Esophagus muscularis mucosa (tissue), 4 donors: Measurements from ENCODE around the gene CLEC16A. TPM values are rescaled to one million over a fixed set of nuclear protein-coding genes. Genes with fewer than 3 reads are reported as not detected.

ENCODE experiments used
- DNase-seq: peaks from one replicate; pipeline ENCODE4 v3.0.0-alpha.2; 2017; ENCODE audit errors: extremely low spot score
- H3K27ac ChIP-seq, 4 donors: fragments of 200-600 bp; sonication (generic); replicated peaks in 1 of 4; 1 replicate in 3 of 4; 2 replicates in 1 of 4; pipeline ENCODE4 v1.5.1; 2016 to 2019; ENCODE audit warnings: mild to moderate bottlenecking in 1 of 4
- H3K27me3 ChIP-seq, 4 donors: fragments of 200-600 bp; sonication (generic); one replicate each; pipeline versions ENCODE4 v1.5.1 to v1.6.0; 2016 to 2019
- H3K36me3 ChIP-seq, 4 donors: fragments of 200-600 bp; sonication (generic); one replicate each; pipeline ENCODE4 v1.5.1; 2016 to 2019
- H3K4me1 ChIP-seq, 4 donors: fragments of 200-600 bp; sonication (generic); one replicate each; pipeline ENCODE4 v1.5.1; 2016 to 2019
- H3K4me3 ChIP-seq, 4 donors: fragments of 200-600 bp; sonication (generic); 1 replicate in 2 of 4; 2 replicates in 2 of 4; pipeline ENCODE4 v1.5.1; 2016 to 2019; ENCODE audit warnings: mild to moderate bottlenecking in 4 of 4, moderate library complexity in 1 of 4
- H3K9me3 ChIP-seq, 4 donors: fragments of 200-600 bp; sonication (generic); 1 replicate in 3 of 4; 2 replicates in 1 of 4; pipeline ENCODE4 v1.5.1; 2016 to 2019
- EP300 ChIP-seq: sonication (generic); formaldehyde crosslinking; IDR thresholded peaks from one replicate; pipeline ENCODE4 v1.6.1; 2017; ENCODE audit warnings: antibody characterized with exemption
- POLR2A ChIP-seq: fragments of 450-650 bp; IDR thresholded peaks from one replicate; pipeline ENCODE4 v1.6.1; 2017; ENCODE audit warnings: antibody characterized with exemption, moderate library complexity, mild to moderate bottlenecking, low read depth
- POLR2AphosphoS5 ChIP-seq, 2 donors: sonication (generic); formaldehyde crosslinking; IDR thresholded peaks; one replicate each; pipeline ENCODE4 v1.6.1; 2017; ENCODE audit warnings: antibody characterized with exemption in 2 of 2
- whole genome bisulfite sequencing: methylation state at CpG from one replicate; pipeline ENCODE4 v1.1.5; 2018; 5-methylcytosine and 5-hydroxymethylcytosine counted together
- intact Hi-C: fragments of 100-400 bp; cut with DNase I; formaldehyde crosslinking; loops from one replicate; pipeline ENCODE4 v1.15.1; 2023
- total RNA-seq, 4 donors: library from RNA; depleted of rRNA; stranded (reverse); fragments of >200 nt; gene quantifications; one replicate each; pipeline versions ENCODE4 v1.1.0 to v1.2.1, GENCODE V29; 2016
- TF ChIP-seq, protein P1 (sequence below), 3 experiments: fragments of 200-600 bp in 2 of 3; fragments of 450-650 bp in 1 of 3; sonication (generic) in 2 of 3; IDR thresholded peaks; one replicate each; pipeline ENCODE4 v1.5.1; 2017 to 2019; ENCODE audit warnings: antibody characterized with exemption in 3 of 3, mild to moderate bottlenecking in 2 of 3, moderate library complexity in 1 of 3

CLEC16A gene
- total RNA-seq, 4 donors from 2014 or later, result 22.3 to 34.7 (median 29.2) TPM

DNA sequence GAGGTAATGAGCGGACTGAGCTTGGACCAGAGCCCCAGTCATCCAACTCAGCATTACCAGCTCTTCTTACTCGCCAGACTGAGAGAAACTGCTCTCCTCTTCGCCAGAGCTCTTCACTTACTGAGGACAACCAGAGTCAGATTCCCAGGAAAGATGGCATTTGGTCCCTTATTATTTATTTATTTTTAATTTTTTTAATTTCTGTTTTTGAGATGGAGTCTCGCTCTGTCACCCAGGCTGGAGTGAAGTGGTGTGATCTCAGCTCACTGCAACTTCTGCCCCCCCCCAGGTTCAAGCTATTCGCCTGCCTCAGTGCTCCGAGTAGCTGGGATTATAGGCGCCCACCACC lies 25.4 kb upstream of the CLEC16A start:
- H3K36me3 ChIP-seq, result peaks cover 0 to 5% (median under 1%) of the 10 kb centered on the region in 4 donors

DNA sequence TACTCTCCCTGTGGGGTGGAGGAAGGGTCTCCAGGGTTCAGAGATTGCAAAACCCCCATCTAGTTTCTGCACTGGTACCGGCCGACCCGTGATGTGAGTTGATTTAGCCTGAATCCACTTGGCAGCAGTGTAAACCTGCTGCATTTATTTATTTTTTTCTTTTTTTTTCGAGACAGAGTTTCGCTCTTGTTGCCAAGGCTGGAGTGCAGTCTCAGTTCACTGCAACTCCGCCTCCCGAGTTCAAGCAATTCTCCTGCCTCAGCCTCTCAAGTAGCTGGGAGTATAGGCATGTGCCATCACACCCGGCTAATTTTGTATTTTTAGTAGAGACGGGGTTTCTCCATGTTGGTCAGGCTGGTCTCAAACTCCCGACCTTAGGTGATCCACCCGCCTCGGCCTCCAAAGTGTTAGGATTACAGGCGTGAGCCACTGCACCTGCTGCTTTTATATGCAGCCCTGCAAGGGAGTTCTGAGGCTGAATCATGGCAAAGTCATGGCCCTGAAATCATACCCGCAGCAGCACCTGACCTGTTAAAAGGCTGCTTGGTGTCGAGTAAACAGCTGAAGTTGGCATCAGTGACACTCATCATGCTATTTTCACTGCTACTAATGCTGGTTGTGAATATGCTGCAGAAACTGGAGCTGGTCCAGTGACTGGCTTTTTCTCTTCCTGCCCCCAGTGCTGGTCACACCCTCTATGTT lies 23.5 kb upstream of the CLEC16A start:
- Histone ChIP-seq H3K9me3 (no peaks in the 10 kb centered on the region), H3K36me3 (peaks cover 11 to 21% (median 16%) of the 10 kb centered on the region in 4 donors), H3K27ac (peak overlapping the region in 1 of 4 donors; percentile 65), H3K4me1 (peaks cover 48 to 60% (median 53%) of the 10 kb centered on the region in 4 donors), H3K4me3 (no peak overlapping the region), H3K27me3 (no peaks in the 10 kb centered on the region)
- intact Hi-C loops, result loop anchor here (5.0 kb wide), 1 partner anchor 399 kb away; no protein-coding TSS in a partner anchor
- no peak for DNase-seq
- TF ChIP-seq POLR2A, result no peak
- no peak for TF ChIP-seq POLR2AphosphoS5 (IDR thresholded peaks at IDR 0.05)
- TF ChIP-seq, protein P1, sequence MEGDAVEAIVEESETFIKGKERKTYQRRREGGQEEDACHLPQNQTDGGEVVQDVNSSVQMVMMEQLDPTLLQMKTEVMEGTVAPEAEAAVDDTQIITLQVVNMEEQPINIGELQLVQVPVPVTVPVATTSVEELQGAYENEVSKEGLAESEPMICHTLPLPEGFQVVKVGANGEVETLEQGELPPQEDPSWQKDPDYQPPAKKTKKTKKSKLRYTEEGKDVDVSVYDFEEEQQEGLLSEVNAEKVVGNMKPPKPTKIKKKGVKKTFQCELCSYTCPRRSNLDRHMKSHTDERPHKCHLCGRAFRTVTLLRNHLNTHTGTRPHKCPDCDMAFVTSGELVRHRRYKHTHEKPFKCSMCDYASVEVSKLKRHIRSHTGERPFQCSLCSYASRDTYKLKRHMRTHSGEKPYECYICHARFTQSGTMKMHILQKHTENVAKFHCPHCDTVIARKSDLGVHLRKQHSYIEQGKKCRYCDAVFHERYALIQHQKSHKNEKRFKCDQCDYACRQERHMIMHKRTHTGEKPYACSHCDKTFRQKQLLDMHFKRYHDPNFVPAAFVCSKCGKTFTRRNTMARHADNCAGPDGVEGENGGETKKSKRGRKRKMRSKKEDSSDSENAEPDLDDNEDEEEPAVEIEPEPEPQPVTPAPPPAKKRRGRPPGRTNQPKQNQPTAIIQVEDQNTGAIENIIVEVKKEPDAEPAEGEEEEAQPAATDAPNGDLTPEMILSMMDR (IDR thresholded peaks at IDR 0.05), result no peak
- no peak for TF ChIP-seq EP300
- WGBS, result 80% methylated on average over 15 of the region's 15 CpGs

More for the DNA sequence above, 25.4 kb upstream of the CLEC16A start:
- 54% methylated on average over 7 of the region's 7 CpGs for WGBS
- Histone ChIP-seq H3K4me3 (no peak overlapping the region), H3K27me3 (no peaks in the 10 kb centered on the region), H3K4me1 (peaks cover 41 to 53% (median 49%) of the 10 kb centered on the region in 4 donors), H3K9me3 (no peaks in the 10 kb centered on the region), H3K27ac (peak overlapping the region in 1 of 4 donors; percentile 18)
- no peak for DNase-seq
- intact Hi-C loops, result loop anchor here (5.0 to 10.0 kb wide), 4 partner anchors 92 to 407 kb away; partner anchors contain the start of gene NUBP1
- TF ChIP-seq POLR2AphosphoS5 (IDR thresholded peaks at IDR 0.05), result no peak
- TF ChIP-seq POLR2A, result no peak
- no peak for TF ChIP-seq EP300
- TF ChIP-seq, protein P1 (IDR thresholded peaks at IDR 0.05), result no peak

DNA sequence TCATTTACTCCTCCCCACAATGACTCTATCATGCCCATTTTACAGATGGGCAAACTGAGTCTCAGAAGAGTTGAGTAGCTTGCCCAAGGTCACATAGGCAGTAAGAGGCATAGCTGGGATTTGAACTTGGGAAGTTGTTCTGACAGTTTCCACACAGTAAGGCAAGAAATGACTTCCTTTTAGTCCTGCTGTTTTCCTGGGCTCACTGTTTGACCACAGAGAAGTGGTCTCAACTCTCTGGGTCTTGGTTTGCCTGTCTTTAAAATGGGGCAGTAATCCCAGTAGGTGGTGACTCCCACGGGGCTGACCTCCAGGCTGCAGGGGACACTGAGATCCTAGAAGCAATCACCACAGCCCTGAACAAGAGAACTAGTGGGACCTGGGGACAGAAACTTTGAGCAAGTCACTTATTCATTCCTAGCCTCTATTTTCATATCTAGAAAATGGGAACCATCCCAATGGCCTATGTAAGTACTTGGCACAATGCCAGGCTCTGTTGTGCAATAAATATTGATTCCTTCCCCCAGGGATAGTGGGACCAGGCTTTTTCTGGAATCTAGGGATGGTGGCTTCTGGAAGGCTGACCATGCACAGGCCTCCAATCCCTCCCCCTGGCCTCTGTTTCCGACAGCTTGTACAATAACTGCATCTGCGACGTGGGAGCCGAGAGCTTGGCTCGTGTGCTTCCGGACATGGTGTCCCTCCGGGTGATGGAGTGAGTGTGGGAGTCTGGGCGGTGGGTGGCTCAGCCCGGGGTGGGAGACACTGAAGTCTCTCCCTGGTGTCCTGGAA lies 22.6 kb upstream of the CLEC16A start:
- Histone ChIP-seq H3K27ac (peak overlapping the region; percentile 56 to 71 (median 62)), H3K36me3 (peaks cover 17 to 29% (median 25%) of the 10 kb centered on the region in 4 donors), H3K4me3 (no peak overlapping the region), H3K4me1 (peaks cover 48 to 60% (median 53%) of the 10 kb centered on the region in 4 donors), H3K9me3 (no peaks in the 10 kb centered on the region), H3K27me3 (no peaks in the 10 kb centered on the region)
- 100% methylated on average over 1 of the region's 10 CpGs for WGBS
- intact Hi-C loops, result loop anchor here (5.0 kb wide), 1 partner anchor 399 kb away; no protein-coding TSS in a partner anchor
- no peak for DNase-seq
- no peak for TF ChIP-seq POLR2A
- TF ChIP-seq POLR2AphosphoS5 (IDR thresholded peaks at IDR 0.05), result peak in 1 of 2 donors; percentile 48

DNA sequence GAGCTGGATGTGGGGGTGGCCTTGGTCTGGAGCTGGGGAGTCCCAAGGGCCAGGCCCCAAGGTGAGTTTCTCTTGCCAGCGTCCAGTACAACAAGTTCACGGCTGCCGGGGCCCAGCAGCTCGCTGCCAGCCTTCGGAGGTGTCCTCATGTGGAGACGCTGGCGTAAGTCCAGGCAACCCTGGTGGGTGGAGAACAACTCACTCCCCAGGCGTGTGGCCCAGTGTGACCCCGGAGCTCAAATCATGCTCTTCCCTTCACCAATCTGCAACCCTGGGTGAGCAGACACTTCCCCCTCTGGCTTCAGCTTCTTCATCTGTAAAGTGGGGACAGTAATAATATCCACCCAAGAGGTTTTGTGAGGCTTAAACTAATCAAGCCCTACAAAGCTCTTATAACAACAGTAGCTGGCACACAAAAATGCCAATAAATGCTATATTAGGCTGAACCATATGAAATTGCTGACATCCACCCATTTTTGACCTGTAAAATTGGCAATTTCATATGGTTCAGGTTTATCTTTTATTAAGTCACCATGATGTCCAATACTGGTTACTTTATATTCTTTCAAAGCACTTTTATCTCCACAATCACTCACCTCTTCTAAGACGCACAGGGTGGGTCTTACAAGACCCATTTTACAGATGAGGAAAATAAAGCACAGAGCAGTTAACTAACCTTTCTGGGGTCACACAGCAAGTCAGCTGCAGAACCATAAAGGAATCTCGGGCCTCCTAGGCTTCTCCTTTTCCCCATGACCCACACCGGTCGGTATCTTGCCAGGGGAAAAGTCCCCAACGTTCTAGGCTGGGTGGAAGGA lies 21.8 kb upstream of the CLEC16A start:
- H3K4me3 ChIP-seq, result no peak overlapping the region
- H3K36me3 ChIP-seq, result peaks cover 24 to 37% (median 33%) of the 10 kb centered on the region in 4 donors
- no peaks in the 10 kb centered on the region for H3K9me3 ChIP-seq
- peaks cover 48 to 60% (median 53%) of the 10 kb centered on the region in 4 donors for H3K4me1 ChIP-seq
- H3K27me3 ChIP-seq, result no peaks in the 10 kb centered on the region
- WGBS, result 62% methylated on average over 10 of the region's 14 CpGs
- TF ChIP-seq EP300 (no peak), POLR2A (no peak), POLR2AphosphoS5 (IDR thresholded peaks at IDR 0.05) (no peak)
- TF ChIP-seq, protein P1 (IDR thresholded peaks at IDR 0.05), result no peak
- no peak for DNase-seq
- intact Hi-C loops, result loop anchor here (5.0 kb wide), 1 partner anchor 400 kb away; no protein-coding TSS in a partner anchor
- H3K27ac ChIP-seq, result peak overlapping the region; percentile 56 to 71 (median 62)
